Ectodermal cell (in vitro differentiated cells): ENCODE measurements around the gene ZCCHC24.

ENCODE experiments used
- H3K27ac ChIP-seq: 2 replicates; pipeline ENCODE4 v1.7.0; 2013; ENCODE audit warnings: mild to moderate bottlenecking, low read depth, low read length; ENCODE audit not compliant: insufficient read depth, poor library complexity, severe bottlenecking
- H3K27me3 ChIP-seq: 2 replicates; pipeline ENCODE4 v1.7.0; 2013; ENCODE audit warnings: mild to moderate bottlenecking, low read length; ENCODE audit not compliant: insufficient read depth, control insufficient read depth, poor library complexity, severe bottlenecking
- H3K36me3 ChIP-seq: one replicate; pipeline ENCODE4 v1.7.0; 2013; ENCODE audit warnings: low read length; ENCODE audit not compliant: control insufficient read depth, insufficient read depth
- H3K4me1 ChIP-seq: one replicate; pipeline ENCODE4 v1.7.0; 2013; ENCODE audit warnings: low read length; ENCODE audit not compliant: control insufficient read depth, insufficient read depth
- H3K4me3 ChIP-seq: 2 replicates; pipeline ENCODE4 v1.7.0; 2013; ENCODE audit warnings: low read depth, low read length, control low read depth; ENCODE audit not compliant: insufficient read depth
- H3K9me3 ChIP-seq: 2 replicates; pipeline ENCODE4 v1.7.0; 2013; ENCODE audit warnings: mild to moderate bottlenecking, low read length, moderate library complexity; ENCODE audit not compliant: control insufficient read depth
- WGBS, 2 experiments: methylation state at CpG; one replicate each; pipeline ENCODE4 v1.1.7; 2013; ENCODE audit warnings: missing lambda C conversion rate in 2 of 2; 5-methylcytosine and 5-hydroxymethylcytosine counted together

ZCCHC24 gene

GRCh38 chr10:79384773-79385391, 60.5 kb downstream of the ZCCHC24 start:
- Histone ChIP-seq H3K4me1 (peaks cover 5% of the 10 kb centered on the region), H3K27ac (no peak overlapping the region), H3K9me3 (no peaks in the 10 kb centered on the region), H3K4me3 (no peak overlapping the region), H3K27me3 (no peaks in the 10 kb centered on the region), H3K36me3 (no peaks in the 10 kb centered on the region)
- WGBS, 2 experiments: 88% methylated on average over 14 of the region's 14 CpGs

GRCh38 chr10:79383974-79384606, 61.3 kb downstream of the ZCCHC24 start:
- Histone ChIP-seq H3K9me3 (no peaks in the 10 kb centered on the region), H3K4me3 (no peak overlapping the region), H3K27ac (no peak overlapping the region), H3K36me3 (no peaks in the 10 kb centered on the region), H3K27me3 (no peaks in the 10 kb centered on the region), H3K4me1 (peaks cover 5% of the 10 kb centered on the region)
- WGBS, 2 experiments: 93 to 95% methylated on average over 12 of the region's 12 CpGs

GRCh38 chr10:79382491-79382941, 62.9 kb downstream of the ZCCHC24 start:
- no peaks in the 10 kb centered on the region for H3K36me3 ChIP-seq
- H3K4me3 ChIP-seq: no peak overlapping the region
- H3K27me3 ChIP-seq: no peaks in the 10 kb centered on the region
- H3K27ac ChIP-seq: no peak overlapping the region
- no peaks in the 10 kb centered on the region for H3K9me3 ChIP-seq
- 80% methylated on average over 18 of the region's 18 CpGs for WGBS, 2 experiments
- H3K4me1 ChIP-seq: peaks cover 5% of the 10 kb centered on the region

- Histone ChIP-seq H3K27ac (no peak overlapping the region), H3K9me3 (no peaks in the 10 kb centered on the region), H3K4me3 (no peak overlapping the region), H3K27me3 (no peaks in the 10 kb centered on the region), H3K36me3 (no peaks in the 10 kb centered on the region), H3K4me1 (peaks cover 5% of the 10 kb centered on the region)
- 52 to 62% methylated on average over 11 of the region's 11 CpGs for WGBS, 2 experiments
These were observed 63.6 kb downstream of the ZCCHC24 start for GRCh38 chr10:79381804-79382221.

- WGBS, 2 experiments: 85 to 90% methylated on average over 9 of the region's 9 CpGs
- Histone ChIP-seq H3K4me3 (no peak overlapping the region), H3K27ac (no peak overlapping the region), H3K9me3 (no peaks in the 10 kb centered on the region), H3K4me1 (peaks cover 5% of the 10 kb centered on the region), H3K36me3 (no peaks in the 10 kb centered on the region), H3K27me3 (no peaks in the 10 kb centered on the region)
These were observed 64.3 kb downstream of the ZCCHC24 start for GRCh38 chr10:79380946-79381721.

- Histone ChIP-seq H3K4me3 (no peak overlapping the region), H3K36me3 (no peaks in the 10 kb centered on the region), H3K27me3 (no peaks in the 10 kb centered on the region), H3K27ac (no peak overlapping the region), H3K4me1 (peaks cover 5% of the 10 kb centered on the region), H3K9me3 (no peaks in the 10 kb centered on the region)
- WGBS, 2 experiments: 85 to 86% methylated on average over 14 of the region's 14 CpGs
These were observed 65.1 kb downstream of the ZCCHC24 start for GRCh38 chr10:79380125-79380945.

- no peak overlapping the region for H3K4me3 ChIP-seq
- peaks cover 5% of the 10 kb centered on the region for H3K4me1 ChIP-seq
- H3K27me3 ChIP-seq: no peaks in the 10 kb centered on the region
- no peak overlapping the region for H3K27ac ChIP-seq
- H3K9me3 ChIP-seq: no peaks in the 10 kb centered on the region
- no peaks in the 10 kb centered on the region for H3K36me3 ChIP-seq
- 89 to 91% methylated on average over 9 of the region's 9 CpGs for WGBS, 2 experiments
These were observed 65.8 kb downstream of the ZCCHC24 start for GRCh38 chr10:79379512-79380124.

GRCh38 chr10:79378647-79379511, 66.5 kb downstream of the ZCCHC24 start:
- Histone ChIP-seq H3K9me3 (no peaks in the 10 kb centered on the region), H3K36me3 (no peaks in the 10 kb centered on the region), H3K4me1 (peaks cover 5% of the 10 kb centered on the region), H3K27ac (no peak overlapping the region), H3K27me3 (no peaks in the 10 kb centered on the region), H3K4me3 (no peak overlapping the region)
- WGBS, 2 experiments: 92 to 94% methylated on average over 22 of the region's 22 CpGs

- Histone ChIP-seq H3K27me3 (no peaks in the 10 kb centered on the region), H3K4me1 (peaks cover 5% of the 10 kb centered on the region), H3K9me3 (no peaks in the 10 kb centered on the region), H3K4me3 (no peak overlapping the region), H3K27ac (no peak overlapping the region), H3K36me3 (no peaks in the 10 kb centered on the region)
- WGBS, 2 experiments: 92 to 94% methylated on average over 7 of the region's 7 CpGs
These were observed 67.1 kb downstream of the ZCCHC24 start for GRCh38 chr10:79378383-79378646.
